ENCODE results near the gene SIRT3.

SIRT3 gene

DNA sequence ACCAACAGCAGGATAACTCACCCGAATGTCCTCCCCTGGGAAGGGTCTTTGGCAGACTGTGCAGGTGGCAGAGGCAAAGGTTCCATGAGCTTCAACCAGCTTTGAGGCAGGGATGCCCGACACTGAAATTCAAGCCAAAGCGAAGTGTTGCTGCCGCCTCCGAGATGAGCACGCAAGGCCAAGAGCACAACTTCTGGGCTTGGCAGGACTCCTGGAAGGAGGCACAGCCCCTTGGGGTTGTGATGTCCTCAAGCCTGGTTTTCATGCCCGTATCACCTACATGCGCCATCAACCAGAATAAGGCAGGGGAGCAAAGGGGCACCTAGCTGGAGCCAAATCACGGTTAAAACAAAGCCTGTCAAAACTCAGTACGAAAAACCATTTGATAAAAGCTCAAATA is 5.7 kb downstream of the SIRT3 start:
- Histone ChIP-seq H3K79me2 (ENCODE audit: insufficient read depth, low read length) (peaks cover 5% of the 10 kb centered on the region; the same call in 1 of the 2 replicates), H3K9me2 (replicated peaks; ENCODE audit: low read depth, low read length) (no peaks in the 10 kb centered on the region)
- no peak for TF ChIP-seq EZH2phosphoT487 (IDR thresholded peaks at IDR 0.05; ENCODE audit: borderline replicate concordance)
- TF ChIP-seq, protein P1, sequence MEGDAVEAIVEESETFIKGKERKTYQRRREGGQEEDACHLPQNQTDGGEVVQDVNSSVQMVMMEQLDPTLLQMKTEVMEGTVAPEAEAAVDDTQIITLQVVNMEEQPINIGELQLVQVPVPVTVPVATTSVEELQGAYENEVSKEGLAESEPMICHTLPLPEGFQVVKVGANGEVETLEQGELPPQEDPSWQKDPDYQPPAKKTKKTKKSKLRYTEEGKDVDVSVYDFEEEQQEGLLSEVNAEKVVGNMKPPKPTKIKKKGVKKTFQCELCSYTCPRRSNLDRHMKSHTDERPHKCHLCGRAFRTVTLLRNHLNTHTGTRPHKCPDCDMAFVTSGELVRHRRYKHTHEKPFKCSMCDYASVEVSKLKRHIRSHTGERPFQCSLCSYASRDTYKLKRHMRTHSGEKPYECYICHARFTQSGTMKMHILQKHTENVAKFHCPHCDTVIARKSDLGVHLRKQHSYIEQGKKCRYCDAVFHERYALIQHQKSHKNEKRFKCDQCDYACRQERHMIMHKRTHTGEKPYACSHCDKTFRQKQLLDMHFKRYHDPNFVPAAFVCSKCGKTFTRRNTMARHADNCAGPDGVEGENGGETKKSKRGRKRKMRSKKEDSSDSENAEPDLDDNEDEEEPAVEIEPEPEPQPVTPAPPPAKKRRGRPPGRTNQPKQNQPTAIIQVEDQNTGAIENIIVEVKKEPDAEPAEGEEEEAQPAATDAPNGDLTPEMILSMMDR (conservative IDR thresholded peaks at IDR 0.05; ENCODE audit: low read length) = no peak

DNA sequence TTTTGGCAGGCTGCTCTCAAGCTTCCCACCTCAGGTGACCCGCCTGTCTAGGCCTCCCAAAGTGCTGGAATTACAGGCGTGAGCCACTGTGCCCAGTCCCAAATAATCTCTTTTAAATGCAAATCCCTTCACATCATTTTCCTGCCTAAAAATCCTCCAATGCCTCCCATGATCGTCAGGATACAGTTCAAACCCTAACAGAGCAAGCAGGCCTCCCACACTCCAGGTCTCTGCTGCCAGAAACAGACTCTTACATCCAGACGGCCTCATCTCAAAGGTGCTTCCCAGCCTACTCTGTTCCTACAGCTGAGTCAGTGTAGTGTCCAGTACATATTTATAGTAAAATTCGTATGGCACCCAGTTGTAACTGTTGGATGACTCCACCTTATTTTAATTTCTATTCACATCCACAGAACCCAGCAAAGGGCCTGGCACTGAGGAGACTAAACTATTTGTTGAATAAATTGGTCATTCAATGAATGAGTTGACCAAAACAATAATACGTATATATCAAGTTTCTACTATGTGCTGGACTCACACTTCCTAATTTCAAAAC is 8.2 kb downstream of the SIRT3 start:
- no peaks in the 10 kb centered on the region; the same call in 1 of the 2 replicates for H3K79me2 ChIP-seq (ENCODE audit: insufficient read depth, low read length)
- H3K4me2 ChIP-seq (ENCODE audit: low read depth, low read length, poor library complexity, severe bottlenecking) = no peak overlapping the region
- peaks cover 25% of the 10 kb centered on the region for H3K4me1 ChIP-seq (ENCODE audit: insufficient read depth, low read length, poor library complexity, severe bottlenecking)
- H3K4me3 ChIP-seq (ENCODE audit: low read length, poor library complexity, severe bottlenecking) = no peak overlapping the region
- no peaks in the 10 kb centered on the region for H3K9me3 ChIP-seq (ENCODE audit: insufficient read depth, low read depth, low read length)
- H3F3A ChIP-seq (ENCODE audit: low read depth) = no peaks in the 10 kb centered on the region; the same call in 1 of the 2 replicates
- no peaks in the 10 kb centered on the region for H3K9me2 ChIP-seq (replicated peaks; ENCODE audit: low read depth, low read length)
- H2AFZ ChIP-seq (ENCODE audit: low read length) = no peak overlapping the region
- H4K20me1 ChIP-seq (ENCODE audit: insufficient read depth, low read length, poor library complexity, severe bottlenecking) = no peaks in the 10 kb centered on the region
- no peaks in the 10 kb centered on the region for H3K36me3 ChIP-seq (ENCODE audit: insufficient read depth, low read length)
- no peaks in the 10 kb centered on the region for H3K27me3 ChIP-seq (ENCODE audit: insufficient read depth, low read length, poor library complexity, severe bottlenecking)
- TF ChIP-seq, protein P1 (conservative IDR thresholded peaks at IDR 0.05; ENCODE audit: low read length) = no peak
- TF ChIP-seq EZH2phosphoT487 (IDR thresholded peaks at IDR 0.05; ENCODE audit: borderline replicate concordance) = no peak
- H3K9ac ChIP-seq (ENCODE audit: low read depth, low read length, poor library complexity, severe bottlenecking) = no peak overlapping the region

More for the DNA sequence above, 5.7 kb downstream of the SIRT3 start:
- Histone ChIP-seq H3K9me3 (ENCODE audit: insufficient read depth, low read depth, low read length) (no peaks in the 10 kb centered on the region), H3K27me3 (ENCODE audit: insufficient read depth, low read length, poor library complexity, severe bottlenecking) (no peaks in the 10 kb centered on the region), H3K36me3 (ENCODE audit: insufficient read depth, low read length) (no peaks in the 10 kb centered on the region), H3K4me3 (ENCODE audit: low read length, poor library complexity, severe bottlenecking) (no peak overlapping the region), H3K4me2 (ENCODE audit: low read depth, low read length, poor library complexity, severe bottlenecking) (no peak overlapping the region), H4K20me1 (ENCODE audit: insufficient read depth, low read length, poor library complexity, severe bottlenecking) (no peaks in the 10 kb centered on the region), H3K9ac (ENCODE audit: low read depth, low read length, poor library complexity, severe bottlenecking) (no peak overlapping the region), H3K4me1 (ENCODE audit: insufficient read depth, low read length, poor library complexity, severe bottlenecking) (peaks cover 14% of the 10 kb centered on the region), H2AFZ (ENCODE audit: low read length) (no peak overlapping the region), H3F3A (ENCODE audit: low read depth) (no peaks in the 10 kb centered on the region; the same call in 1 of the 2 replicates)

DNA sequence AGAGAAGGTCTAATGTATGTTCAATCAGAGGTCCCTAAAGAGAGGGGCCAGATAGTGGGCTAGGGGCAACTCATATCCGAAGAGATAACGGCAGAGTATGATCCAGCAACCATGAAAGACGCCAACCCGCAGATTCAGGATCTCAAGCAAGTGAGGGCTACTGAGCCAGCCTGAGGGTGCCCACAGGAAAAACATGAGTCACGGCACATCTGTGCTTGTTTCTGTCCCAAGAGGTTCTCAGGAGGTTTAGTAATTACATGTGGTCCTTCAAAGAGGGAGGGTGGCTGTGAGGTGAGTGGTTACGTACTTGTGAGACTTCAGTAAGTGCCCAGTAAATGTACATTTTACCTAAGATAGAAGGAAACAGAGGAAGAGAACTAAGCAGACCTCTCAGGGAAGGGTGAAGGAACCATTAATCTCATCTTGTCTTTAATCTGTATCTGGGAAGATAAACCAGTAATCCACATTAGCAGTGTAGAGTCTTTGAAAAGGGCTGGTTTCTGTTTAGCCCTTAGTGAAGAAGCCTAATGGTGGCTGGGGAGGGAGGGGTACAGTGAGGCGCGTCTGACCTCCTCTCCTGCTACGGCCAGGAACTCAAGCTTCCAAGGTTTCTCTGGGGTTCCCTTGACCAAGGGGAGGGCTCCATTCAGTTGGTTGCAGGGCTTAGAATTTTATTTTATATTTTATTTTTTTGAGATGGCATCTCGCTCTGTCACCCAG is 10.2 kb downstream of the SIRT3 start:
- Histone ChIP-seq H3K4me1 (ENCODE audit: insufficient read depth, low read length, poor library complexity, severe bottlenecking) (peaks cover 25% of the 10 kb centered on the region), H3K9me2 (replicated peaks; ENCODE audit: low read depth, low read length) (no peaks in the 10 kb centered on the region), H3F3A (ENCODE audit: low read depth) (no peaks in the 10 kb centered on the region; the same call in 1 of the 2 replicates), H2AFZ (ENCODE audit: low read length) (peak overlapping the region; percentile 44), H3K4me2 (ENCODE audit: low read depth, low read length, poor library complexity, severe bottlenecking) (peak overlapping the region; percentile 72), H3K27me3 (ENCODE audit: insufficient read depth, low read length, poor library complexity, severe bottlenecking) (no peaks in the 10 kb centered on the region), H3K4me3 (ENCODE audit: low read length, poor library complexity, severe bottlenecking) (peak overlapping the region; percentile 56), H3K9ac (ENCODE audit: low read depth, low read length, poor library complexity, severe bottlenecking) (peak overlapping the region; percentile 29), H4K20me1 (ENCODE audit: insufficient read depth, low read length, poor library complexity, severe bottlenecking) (no peaks in the 10 kb centered on the region), H3K9me3 (ENCODE audit: insufficient read depth, low read depth, low read length) (no peaks in the 10 kb centered on the region), H3K79me2 (ENCODE audit: insufficient read depth, low read length) (no peaks in the 10 kb centered on the region; the same call in 1 of the 2 replicates), H3K36me3 (ENCODE audit: insufficient read depth, low read length) (no peaks in the 10 kb centered on the region)
- TF ChIP-seq, protein P1 (conservative IDR thresholded peaks at IDR 0.05; ENCODE audit: low read length) = no peak
- no peak for TF ChIP-seq EZH2phosphoT487 (IDR thresholded peaks at IDR 0.05; ENCODE audit: borderline replicate concordance)

Measured in Loucy (cell line).